ENCODE data around the gene TREML2.

DNA sequence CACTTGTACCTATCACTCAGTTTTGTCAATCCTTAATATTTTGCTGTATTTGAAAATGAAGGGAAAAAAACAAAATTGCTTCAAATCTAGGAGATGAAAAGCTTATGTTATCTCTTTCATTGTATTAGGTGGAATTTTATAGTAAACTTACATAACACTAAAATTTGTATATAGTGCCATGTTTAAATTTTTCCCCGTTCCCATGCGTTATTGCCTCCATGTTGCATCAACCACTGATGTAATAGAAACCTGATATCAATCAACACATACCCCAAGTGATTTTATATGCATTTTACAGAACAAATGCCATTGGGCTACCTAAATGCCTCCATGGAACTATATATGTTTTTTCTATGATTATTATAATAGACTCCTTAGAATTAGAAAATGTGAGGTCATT is 23.3 kb downstream of the TREML2 start:
- no peak for TF ChIP-seq POLR2A (IDR thresholded peaks at IDR 0.05)
- TF ChIP-seq, protein P1, sequence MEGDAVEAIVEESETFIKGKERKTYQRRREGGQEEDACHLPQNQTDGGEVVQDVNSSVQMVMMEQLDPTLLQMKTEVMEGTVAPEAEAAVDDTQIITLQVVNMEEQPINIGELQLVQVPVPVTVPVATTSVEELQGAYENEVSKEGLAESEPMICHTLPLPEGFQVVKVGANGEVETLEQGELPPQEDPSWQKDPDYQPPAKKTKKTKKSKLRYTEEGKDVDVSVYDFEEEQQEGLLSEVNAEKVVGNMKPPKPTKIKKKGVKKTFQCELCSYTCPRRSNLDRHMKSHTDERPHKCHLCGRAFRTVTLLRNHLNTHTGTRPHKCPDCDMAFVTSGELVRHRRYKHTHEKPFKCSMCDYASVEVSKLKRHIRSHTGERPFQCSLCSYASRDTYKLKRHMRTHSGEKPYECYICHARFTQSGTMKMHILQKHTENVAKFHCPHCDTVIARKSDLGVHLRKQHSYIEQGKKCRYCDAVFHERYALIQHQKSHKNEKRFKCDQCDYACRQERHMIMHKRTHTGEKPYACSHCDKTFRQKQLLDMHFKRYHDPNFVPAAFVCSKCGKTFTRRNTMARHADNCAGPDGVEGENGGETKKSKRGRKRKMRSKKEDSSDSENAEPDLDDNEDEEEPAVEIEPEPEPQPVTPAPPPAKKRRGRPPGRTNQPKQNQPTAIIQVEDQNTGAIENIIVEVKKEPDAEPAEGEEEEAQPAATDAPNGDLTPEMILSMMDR (IDR thresholded peaks at IDR 0.05) = no peak
